Activated gamma-delta T cell treated with anti-CD3 and anti-CD28 coated beads, Interleukin-2, amount 50 U/mL, for 16 hours (primary cell): ENCODE results near the gene GIMAP6.
"Not testable (repeated sequence)": the region's sequence is repeated elsewhere in the genome, so short reads cannot be mapped to it uniquely, and the experiment has no call there.

Source experiments
- DNase-seq: peaks from one replicate; pipeline ENCODE4 v3.0.0-alpha.2; 2020; ENCODE audit warnings: low read depth

Gene GIMAP6

DNA sequence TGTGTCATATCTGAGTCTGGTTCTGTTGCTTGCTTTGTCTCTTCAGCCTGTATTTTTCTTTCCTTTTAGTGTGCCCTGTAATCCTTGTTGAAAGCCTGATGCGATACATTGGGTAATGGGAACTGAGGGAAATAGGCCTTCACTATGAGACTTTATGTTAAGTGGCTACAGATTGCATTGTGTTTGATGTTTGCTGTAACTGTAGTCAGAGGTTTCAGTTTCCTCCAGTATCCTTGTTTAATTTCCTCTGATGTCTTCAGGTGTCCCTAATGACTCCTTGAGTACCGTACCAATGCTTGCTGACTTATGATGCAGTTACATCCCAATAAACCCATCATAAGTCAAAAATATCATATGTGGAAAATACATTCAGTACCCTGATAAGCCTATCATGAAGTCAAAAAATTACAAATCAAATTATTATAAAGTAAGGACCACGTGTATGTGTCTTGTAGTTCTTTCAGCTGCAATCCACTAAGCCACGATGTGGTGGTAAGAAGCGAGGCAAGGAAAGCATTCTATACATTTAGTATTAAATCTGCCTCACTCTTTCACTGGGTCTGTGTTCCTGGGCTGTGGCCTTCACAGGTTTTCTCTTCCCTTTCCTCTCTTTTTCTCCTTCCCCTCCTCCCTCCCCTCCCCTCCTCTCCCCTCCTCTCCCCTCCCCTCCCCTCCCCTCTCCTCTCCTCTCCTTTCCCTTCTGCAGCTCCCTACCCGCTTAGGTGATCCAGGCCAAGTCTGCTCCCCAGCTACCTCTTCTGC lies 13.3 kb upstream of the GIMAP6 start:
- no peak for DNase-seq

DNA sequence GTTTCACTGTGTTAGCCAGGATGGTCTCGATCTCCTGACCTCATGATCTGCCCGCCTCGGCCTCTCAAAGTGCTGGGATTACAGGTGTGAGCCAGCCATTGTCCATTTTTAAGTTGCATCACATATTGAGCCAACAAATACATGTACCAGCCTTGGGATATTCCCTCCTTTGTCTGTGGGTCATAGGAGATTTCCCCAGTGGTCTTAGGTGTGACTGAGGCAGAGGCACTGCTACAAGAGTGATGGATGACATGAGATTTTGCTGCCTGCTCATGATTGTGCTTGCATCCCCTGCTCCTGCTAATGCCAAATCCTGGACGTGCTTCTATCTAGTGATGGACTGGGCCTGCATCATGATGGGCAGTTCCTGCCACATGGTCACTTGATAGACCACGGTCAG lies 10.7 kb upstream of the GIMAP6 start:
- no peak for DNase-seq

DNA sequence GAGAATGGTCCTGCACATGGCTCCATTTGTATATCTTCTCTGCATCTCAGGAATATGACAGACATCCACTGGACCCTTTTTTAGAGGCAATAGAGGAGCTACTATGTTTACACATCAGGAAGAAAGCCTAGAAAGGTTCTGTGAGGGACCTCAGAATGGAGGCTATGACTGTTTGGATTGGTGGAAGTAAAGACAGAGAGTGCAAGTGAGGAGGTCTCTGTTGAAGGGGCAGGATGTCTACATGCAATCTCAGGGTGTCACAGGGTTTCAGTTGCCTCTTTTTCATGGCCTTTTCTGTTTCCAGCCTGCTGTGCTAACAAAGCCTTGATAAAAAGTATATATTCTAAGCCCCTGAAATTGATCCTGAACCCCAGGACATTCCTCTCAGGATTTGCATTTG lies 9.7 kb upstream of the GIMAP6 start:
- DNase-seq, result no peak

- DNase-seq, result no peak
Measured at GRCh38 chr7:150633926-150634325, 1.7 kb upstream of the GIMAP6 start.

GRCh38 chr7:150631084-150631826 lies 930 bp downstream of the GIMAP6 start:
- DNase-seq, result no peak

DNA sequence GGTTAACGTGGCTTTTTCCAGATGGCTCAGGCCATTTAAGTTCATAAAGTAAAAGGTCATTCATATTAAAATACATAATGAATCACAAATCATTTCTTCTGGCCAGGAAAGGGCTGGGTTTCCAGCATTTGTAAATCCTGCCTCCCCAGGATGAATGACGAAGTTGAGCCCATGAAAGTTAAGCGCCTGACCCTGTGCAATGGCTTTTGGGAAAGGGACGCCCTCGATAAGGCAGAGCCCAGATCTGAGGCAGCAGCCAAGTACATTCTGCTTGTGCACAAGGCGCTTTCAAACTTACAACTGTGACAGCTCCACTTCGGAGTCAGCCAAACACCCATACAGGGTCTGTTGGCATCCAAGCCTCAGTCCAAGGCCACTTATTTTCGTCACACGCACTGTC lies 2.8 kb downstream of the GIMAP6 start:
- no peak for DNase-seq

DNA sequence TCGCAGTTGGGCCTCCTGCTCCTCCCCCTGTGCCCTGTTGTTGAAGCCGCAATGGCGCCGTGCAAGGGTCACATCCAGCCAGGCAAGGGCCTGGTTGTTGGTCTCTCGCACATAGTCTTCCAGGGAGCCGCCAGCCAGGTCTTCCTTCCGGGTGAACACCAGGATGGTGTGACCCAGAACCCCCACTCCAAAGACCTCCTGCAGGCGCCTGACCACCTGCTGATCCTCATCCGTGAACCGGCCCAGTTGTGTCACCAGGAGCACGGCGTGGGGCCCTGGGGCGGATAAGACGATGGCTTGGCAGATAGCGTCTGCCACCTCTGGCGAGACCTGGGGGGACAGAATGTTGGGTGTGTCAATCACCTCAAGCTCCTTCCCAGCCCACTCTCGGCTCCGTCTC lies 4.2 kb downstream of the GIMAP6 start:
- no peak for DNase-seq

DNA sequence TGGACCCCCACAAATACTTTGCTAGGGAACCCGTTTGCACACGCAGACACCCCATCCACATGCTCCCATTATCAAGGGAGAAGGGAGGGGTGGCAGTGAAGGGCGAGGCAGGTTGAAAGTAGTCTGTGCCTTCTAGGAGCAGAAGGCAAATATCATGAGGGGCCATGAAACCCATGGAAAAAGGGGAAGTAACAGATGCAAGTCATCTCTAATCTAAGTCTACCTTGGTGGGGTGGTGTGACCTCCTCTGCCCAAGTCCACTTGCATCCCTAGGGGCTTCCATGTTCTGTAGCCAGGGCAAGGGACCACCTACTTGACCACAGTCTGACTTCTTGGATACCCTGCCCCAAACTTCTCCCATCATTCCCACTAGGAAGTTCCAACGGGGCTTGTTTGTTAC lies 5.5 kb downstream of the GIMAP6 start:
- DNase-seq, result no peak

DNA sequence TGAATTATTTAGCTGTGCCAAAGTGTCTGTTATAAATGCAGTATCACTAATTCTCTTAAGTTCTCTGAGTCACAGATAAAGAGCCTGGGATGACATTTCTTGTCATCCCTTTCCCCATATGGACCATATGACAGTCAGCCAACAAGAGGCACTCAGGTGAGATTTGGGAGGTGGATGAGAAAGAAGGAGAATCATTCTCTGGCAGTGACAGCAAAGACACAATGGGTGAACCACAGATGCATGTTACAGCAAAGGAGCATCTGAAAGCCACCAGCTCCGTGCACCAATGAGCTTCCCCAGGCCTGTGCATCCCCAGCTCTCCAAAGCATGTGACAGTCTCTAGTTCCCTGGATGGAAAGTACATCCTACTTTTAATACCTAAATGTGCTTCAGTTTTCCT lies 10.8 kb downstream of the GIMAP6 start:
- DNase-seq, result no peak

GRCh38 chr7:150620617-150621371 lies 11.4 kb downstream of the GIMAP6 start:
- no peak for DNase-seq

GRCh38 chr7:150620061-150620460 lies 12.1 kb downstream of the GIMAP6 start:
- DNase-seq, result no peak

DNA sequence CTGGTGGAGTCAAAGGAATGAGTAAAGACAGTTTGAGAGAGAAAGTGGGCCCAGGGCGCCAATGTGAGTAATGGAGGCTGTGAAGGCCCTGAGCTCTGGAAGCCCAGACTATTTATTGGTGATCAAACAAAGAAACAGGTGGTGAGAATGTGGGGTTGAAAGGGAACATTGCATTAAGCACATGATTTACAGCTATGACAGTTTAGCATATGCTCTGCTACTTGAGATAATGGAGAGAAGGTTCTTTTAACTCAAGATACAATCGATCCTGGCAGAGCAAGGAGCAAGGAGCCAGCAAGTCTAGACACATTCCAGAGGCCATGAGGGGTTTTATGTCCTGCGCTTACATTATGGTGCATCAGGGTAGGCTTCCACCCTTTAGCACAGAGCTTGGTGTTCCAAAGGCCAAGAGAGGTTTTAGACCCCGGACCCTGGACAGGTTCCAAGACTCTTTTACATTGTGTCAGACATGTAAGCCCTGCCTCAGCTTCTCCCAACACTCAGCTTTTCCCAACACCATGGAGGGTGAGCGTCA lies 16.9 kb downstream of the GIMAP6 start:
- DNase-seq, result not testable (repeated sequence)

- not testable (repeated sequence) for DNase-seq
Measured at GRCh38 chr7:150614426-150614825, 17.8 kb downstream of the GIMAP6 start.

DNA sequence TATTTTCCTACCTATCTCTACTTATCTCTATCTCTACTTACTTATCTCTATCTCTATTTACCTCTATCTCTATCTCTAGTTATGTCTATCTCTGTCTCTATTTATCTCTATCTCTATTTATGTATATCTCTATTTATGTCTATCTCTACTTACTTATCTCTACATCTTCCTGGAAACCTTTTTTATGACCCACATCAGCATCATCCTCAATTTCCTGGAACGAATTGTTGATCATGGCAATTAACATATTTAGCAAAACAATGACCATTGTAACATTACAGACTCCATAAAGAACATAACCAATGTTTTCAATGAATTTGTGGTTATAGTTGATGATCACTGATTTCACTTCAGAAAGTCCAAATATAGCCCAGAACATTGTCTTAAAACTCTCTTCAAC lies 18.3 kb downstream of the GIMAP6 start:
- DNase-seq, result no peak

DNA sequence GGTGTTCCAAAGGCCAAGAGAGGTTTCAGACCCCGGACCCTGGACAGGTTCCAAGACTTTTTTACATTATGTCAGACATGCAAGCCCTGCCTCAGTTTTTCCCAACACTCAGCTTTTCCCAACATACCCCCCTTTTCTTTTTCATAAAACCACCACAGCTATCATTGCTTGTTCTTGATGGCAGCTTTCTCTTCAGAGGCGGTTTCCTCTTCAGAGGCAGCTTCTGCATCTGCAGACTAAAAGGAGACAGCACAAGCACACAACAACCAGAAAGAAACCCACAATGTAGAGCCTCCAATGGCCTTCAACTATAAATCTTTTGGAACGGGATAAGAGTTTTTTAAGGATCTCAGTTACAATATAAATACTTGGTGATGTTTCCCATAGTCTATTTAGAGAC lies 19.3 kb downstream of the GIMAP6 start:
- DNase-seq, result no peak

DNA sequence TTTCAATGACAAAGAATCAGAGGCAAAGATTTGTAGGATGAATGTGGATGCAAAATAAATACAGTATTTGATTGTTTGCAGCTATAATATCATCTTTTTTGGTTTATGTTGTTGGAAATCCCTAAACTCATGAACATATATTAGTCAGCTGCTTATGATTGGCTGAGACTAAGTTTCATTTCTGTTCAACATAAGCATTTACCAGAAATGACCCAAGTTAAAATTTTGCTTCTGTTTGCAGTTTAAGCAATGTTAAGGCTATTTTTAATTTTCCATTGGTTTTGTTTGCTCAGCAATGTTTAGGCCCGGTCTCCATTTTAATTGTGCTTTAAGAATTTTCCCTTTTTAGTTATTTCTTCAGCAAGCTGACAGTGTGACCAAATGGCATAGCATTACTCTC lies 22.0 kb downstream of the GIMAP6 start:
- DNase-seq, result no peak

- DNase-seq, result not testable (repeated sequence)
Measured at GRCh38 chr7:150603600-150603999, 28.6 kb downstream of the GIMAP6 start.

GRCh38 chr7:150595361-150595760 lies 36.8 kb downstream of the GIMAP6 start:
- no peak for DNase-seq

- DNase-seq, result no peak
Measured at GRCh38 chr7:150594805-150595204, 37.4 kb downstream of the GIMAP6 start.

DNA sequence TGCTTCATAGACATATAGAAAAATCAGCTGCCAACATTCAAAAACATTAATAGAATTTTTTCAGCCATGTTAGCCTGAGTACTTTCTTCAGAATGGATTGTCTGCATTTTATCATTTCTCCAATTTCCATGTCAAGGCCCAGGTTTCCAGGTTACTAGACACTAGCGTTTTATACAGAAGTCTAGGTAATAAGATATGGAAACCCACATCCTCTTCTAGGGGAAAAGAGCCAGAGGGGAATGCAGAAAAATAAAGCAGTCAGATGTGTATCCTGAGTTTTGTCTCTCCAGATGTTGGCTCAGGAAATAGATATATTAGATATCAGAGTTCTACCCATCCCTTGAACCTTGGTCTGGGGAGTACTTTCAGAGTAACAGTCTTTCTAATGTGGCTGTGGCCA lies 44.6 kb downstream of the GIMAP6 start:
- no peak for DNase-seq

DNA sequence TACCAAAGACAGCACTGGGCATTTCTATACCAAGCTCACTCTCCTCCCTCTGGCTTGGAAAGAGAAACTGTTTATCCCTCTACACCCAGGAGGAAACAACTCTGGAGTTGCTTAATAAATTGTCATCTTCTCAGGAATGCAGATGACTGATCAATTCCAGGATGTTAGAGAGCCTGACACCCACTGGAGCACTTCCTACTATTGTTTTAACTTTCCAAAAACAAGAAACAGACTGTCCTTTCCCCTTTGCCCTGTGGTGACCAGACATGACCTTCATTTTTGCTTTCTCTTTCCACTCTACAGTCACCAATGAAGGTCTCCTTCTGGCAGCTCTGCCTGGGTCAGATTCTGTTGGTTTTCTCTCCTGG lies 45.4 kb downstream of the GIMAP6 start:
- no peak for DNase-seq

DNA sequence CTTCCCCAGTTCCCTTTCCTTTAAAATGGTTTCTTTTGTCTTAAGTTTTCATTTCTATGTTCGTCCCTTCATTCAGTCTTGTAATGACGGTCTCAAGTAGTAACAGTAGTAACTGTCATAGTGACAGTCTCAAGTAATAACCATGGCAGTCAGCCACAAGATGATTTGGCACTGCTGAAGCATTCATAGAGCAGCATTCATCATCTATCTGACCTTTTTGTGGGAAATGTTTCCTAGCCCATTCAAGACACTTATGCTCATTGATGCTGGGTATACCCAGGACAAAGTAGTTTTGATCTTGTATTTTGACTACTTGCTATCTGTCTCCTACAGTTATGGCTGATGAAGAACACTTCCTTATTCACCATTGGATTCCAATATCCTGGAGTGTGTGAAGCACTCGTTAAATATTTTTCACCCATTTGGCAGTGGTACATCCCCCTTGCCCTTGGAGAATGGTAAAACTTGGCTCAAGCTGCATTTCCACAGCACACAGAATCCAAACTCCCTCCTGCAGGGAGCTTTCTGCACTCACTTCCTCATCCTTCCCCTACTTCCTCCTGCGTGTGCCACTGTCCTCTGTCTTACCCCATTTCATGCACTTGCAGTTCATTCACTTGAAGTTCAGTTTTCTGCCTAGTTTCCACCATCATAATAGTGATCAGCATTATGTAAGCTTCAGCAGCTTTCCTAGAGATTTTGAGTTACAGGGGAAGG lies 46.0 kb downstream of the GIMAP6 start:
- no peak for DNase-seq
